Glutamatergic neuron (in vitro differentiated cells): ENCODE results near the gene BDH1. TPM values are rescaled to one million over a fixed set of nuclear protein-coding genes. Genes with fewer than 3 reads are reported as not detected.

Source experiments
- DNase-seq: peaks from one replicate; pipeline ENCODE4 v3.0.0; 2022
- H3K27ac Mint-ChIP-seq: one replicate; pipeline ENCODE4 v1.8.0; 2020; ENCODE audit warnings: mild to moderate bottlenecking, mixed read lengths, inconsistent platforms; ENCODE audit not compliant: unreplicated experiment
- H3K27me3 Mint-ChIP-seq: one replicate; pipeline ENCODE4 v1.8.0; 2020; ENCODE audit warnings: mild to moderate bottlenecking, moderate library complexity, mixed read lengths, inconsistent platforms; ENCODE audit not compliant: unreplicated experiment
- H3K36me3 Mint-ChIP-seq: one replicate; pipeline ENCODE4 v1.8.0; 2020; ENCODE audit warnings: mild to moderate bottlenecking, mixed read lengths, inconsistent platforms; ENCODE audit not compliant: unreplicated experiment
- H3K4me1 Mint-ChIP-seq: one replicate; pipeline ENCODE4 v1.8.0; 2020; ENCODE audit warnings: mild to moderate bottlenecking, low read depth, mixed read lengths, inconsistent platforms; ENCODE audit not compliant: unreplicated experiment
- H3K4me3 Mint-ChIP-seq: one replicate; pipeline ENCODE4 v1.8.0; 2020; ENCODE audit warnings: mild to moderate bottlenecking, mixed read lengths, inconsistent platforms; ENCODE audit not compliant: unreplicated experiment
- H3K9me3 Mint-ChIP-seq: one replicate; pipeline ENCODE4 v1.8.0; 2020; ENCODE audit warnings: mild to moderate bottlenecking, moderate library complexity, mixed read lengths, inconsistent platforms; ENCODE audit not compliant: unreplicated experiment
- CTCF ChIP-seq: fragments of 200-600 bp; sonication (generic); IDR thresholded peaks from one replicate; pipeline ENCODE4 v1.5.0; 2021; ENCODE audit not compliant: partially characterized antibody, unreplicated experiment
- total RNA-seq: library from RNA; stranded (reverse); fragmentation: NEBNext Ultra II Directional; extraction: Animal tissue kit (Norgen Biotek cat#: 25700); gene quantifications from one replicate; pipeline ENCODE4 v1.2.1, GENCODE V29; 2021; ENCODE audit not compliant: unreplicated experiment

Gene BDH1
- total RNA-seq, 1 donor from 2014 or later, result 19.4 TPM

- H3K36me3 Mint-ChIP-seq, result no peaks in the 10 kb centered on the region
- TF ChIP-seq CTCF, result no peak
- H3K4me3 Mint-ChIP-seq, result peak overlapping the region; percentile 63
- H3K9me3 Mint-ChIP-seq, result peaks cover 12% of the 10 kb centered on the region
- peaks cover 13% of the 10 kb centered on the region for H3K27me3 Mint-ChIP-seq
- H3K4me1 Mint-ChIP-seq, result peaks cover 49% of the 10 kb centered on the region
- H3K27ac Mint-ChIP-seq, result peak overlapping the region; percentile 93
- DNase-seq, result no peak
Observed at GRCh38 chr3:197475997-197476525, 79.7 kb downstream of the BDH1 start.

GRCh38 chr3:197475514-197475913 lies 80.3 kb downstream of the BDH1 start:
- no peak overlapping the region for H3K4me3 Mint-ChIP-seq
- H3K4me1 Mint-ChIP-seq, result peaks cover 53% of the 10 kb centered on the region
- DNase-seq, result no peak
- peaks cover 11% of the 10 kb centered on the region for H3K27me3 Mint-ChIP-seq
- peaks cover 12% of the 10 kb centered on the region for H3K9me3 Mint-ChIP-seq
- H3K27ac Mint-ChIP-seq, result peak overlapping the region; percentile 93
- TF ChIP-seq CTCF, result no peak
- H3K36me3 Mint-ChIP-seq, result no peaks in the 10 kb centered on the region

GRCh38 chr3:197472151-197472550 lies 83.6 kb downstream of the BDH1 start:
- Mint-ChIP-seq H3K4me1 (peaks cover 72% of the 10 kb centered on the region), H3K4me3 (no peak overlapping the region), H3K27me3 (peaks cover 11% of the 10 kb centered on the region), H3K27ac (no peak overlapping the region), H3K36me3 (no peaks in the 10 kb centered on the region), H3K9me3 (peaks cover 17% of the 10 kb centered on the region)
- TF ChIP-seq CTCF, result no peak
- no peak for DNase-seq

GRCh38 chr3:197471221-197472010 lies 84.4 kb downstream of the BDH1 start:
- H3K9me3 Mint-ChIP-seq, result peaks cover 21% of the 10 kb centered on the region
- no peak overlapping the region for H3K27ac Mint-ChIP-seq
- H3K36me3 Mint-ChIP-seq, result no peaks in the 10 kb centered on the region
- no peak for DNase-seq
- no peak for TF ChIP-seq CTCF
- peaks cover 73% of the 10 kb centered on the region for H3K4me1 Mint-ChIP-seq
- H3K4me3 Mint-ChIP-seq, result no peak overlapping the region
- peaks cover 15% of the 10 kb centered on the region for H3K27me3 Mint-ChIP-seq

- TF ChIP-seq CTCF, result no peak
- Mint-ChIP-seq H3K27ac (peak overlapping the region; percentile 99), H3K4me1 (peaks cover 77% of the 10 kb centered on the region), H3K36me3 (no peaks in the 10 kb centered on the region), H3K27me3 (peaks cover 10% of the 10 kb centered on the region), H3K4me3 (peak overlapping the region; percentile 83), H3K9me3 (peaks cover 17% of the 10 kb centered on the region)
- DNase-seq, result no peak
Observed at GRCh38 chr3:197468866-197469382, 86.8 kb downstream of the BDH1 start.
